ENCODE measurements around the gene PRDM8. TPM values are rescaled to one million over a fixed set of nuclear protein-coding genes. Genes with fewer than 3 reads are reported as not detected.

Gene PRDM8
- total RNA-seq, 1 experiment from 2014 or later, result not detected

DNA sequence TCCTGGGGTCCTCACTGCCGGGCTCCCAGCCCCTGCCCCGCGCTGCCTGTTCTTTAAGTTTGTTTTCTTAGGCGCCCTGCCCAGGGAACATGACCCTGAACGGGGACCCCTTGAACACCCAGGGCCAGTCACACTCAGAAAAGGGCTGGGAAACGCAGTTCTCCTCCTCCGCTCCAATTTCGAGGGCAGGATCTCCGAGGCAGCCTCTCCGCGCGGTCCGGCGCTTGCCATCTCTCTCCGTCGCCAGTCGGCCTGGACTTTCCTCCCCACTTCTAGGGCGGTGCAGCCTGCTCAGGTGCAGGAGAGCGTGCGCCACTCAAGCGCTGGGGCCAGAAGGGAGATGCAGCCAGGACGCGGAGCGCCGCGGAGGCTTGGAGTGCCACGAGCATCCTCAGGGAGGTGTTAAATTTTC, 9.9 kb downstream of the PRDM8 start:
- Mint-ChIP-seq H3K27ac (no peak overlapping the region), H3K4me1 (peaks cover 18% of the 10 kb centered on the region), H3K9me3 (no peaks in the 10 kb centered on the region), H3K4me3 (peak overlapping the region; percentile 58), H3K36me3 (no peaks in the 10 kb centered on the region; the same call in 1 of the 2 replicates), H3K27me3 (ENCODE audit: low read depth) (peaks cover 95% of the 10 kb centered on the region)
- POLR2A ChIA-PET, result no interaction called here
- CTCF ChIA-PET, result interaction anchor here (0.7 to 0.8 kb wide), 2 partner anchors 24 to 27 kb away, joined by 3 to 4 read pairs; no protein-coding TSS in a partner anchor
- ATAC-seq, result peak; percentile 64
- peak; percentile 65 for DNase-seq (ENCODE audit: low spot score)
- no peak for TF ChIP-seq IRF2 (CRISPR knock-in tag; IDR thresholded peaks at IDR 0.05; ENCODE audit: borderline replicate concordance, low read depth)
- TF ChIP-seq EMX1 (CRISPR knock-in tag; IDR thresholded peaks at IDR 0.05), result no peak
- TF ChIP-seq SMAD4 (CRISPR knock-in tag; IDR thresholded peaks at IDR 0.05), result no peak
- TF ChIP-seq ZNF416 (CRISPR knock-in tag; IDR thresholded peaks at IDR 0.05), result no peak
- TF ChIP-seq CREB1 (CRISPR knock-in tag; IDR thresholded peaks at IDR 0.05), result no peak
- TF ChIP-seq, protein P1, sequence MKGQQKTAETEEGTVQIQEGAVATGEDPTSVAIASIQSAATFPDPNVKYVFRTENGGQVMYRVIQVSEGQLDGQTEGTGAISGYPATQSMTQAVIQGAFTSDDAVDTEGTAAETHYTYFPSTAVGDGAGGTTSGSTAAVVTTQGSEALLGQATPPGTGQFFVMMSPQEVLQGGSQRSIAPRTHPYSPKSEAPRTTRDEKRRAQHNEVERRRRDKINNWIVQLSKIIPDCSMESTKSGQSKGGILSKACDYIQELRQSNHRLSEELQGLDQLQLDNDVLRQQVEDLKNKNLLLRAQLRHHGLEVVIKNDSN (CRISPR knock-in tag; IDR thresholded peaks at IDR 0.05), result no peak
- TF ChIP-seq CDX4 (CRISPR knock-in tag; IDR thresholded peaks at IDR 0.05; ENCODE audit: borderline replicate concordance), result no peak
- no peak for TF ChIP-seq SOX15 (CRISPR knock-in tag; IDR thresholded peaks at IDR 0.05)
- TF ChIP-seq, protein P2, sequence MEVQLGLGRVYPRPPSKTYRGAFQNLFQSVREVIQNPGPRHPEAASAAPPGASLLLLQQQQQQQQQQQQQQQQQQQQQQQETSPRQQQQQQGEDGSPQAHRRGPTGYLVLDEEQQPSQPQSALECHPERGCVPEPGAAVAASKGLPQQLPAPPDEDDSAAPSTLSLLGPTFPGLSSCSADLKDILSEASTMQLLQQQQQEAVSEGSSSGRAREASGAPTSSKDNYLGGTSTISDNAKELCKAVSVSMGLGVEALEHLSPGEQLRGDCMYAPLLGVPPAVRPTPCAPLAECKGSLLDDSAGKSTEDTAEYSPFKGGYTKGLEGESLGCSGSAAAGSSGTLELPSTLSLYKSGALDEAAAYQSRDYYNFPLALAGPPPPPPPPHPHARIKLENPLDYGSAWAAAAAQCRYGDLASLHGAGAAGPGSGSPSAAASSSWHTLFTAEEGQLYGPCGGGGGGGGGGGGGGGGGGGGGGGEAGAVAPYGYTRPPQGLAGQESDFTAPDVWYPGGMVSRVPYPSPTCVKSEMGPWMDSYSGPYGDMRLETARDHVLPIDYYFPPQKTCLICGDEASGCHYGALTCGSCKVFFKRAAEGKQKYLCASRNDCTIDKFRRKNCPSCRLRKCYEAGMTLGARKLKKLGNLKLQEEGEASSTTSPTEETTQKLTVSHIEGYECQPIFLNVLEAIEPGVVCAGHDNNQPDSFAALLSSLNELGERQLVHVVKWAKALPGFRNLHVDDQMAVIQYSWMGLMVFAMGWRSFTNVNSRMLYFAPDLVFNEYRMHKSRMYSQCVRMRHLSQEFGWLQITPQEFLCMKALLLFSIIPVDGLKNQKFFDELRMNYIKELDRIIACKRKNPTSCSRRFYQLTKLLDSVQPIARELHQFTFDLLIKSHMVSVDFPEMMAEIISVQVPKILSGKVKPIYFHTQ (CRISPR knock-in tag; IDR thresholded peaks at IDR 0.05), result no peak
- TF ChIP-seq, protein P3, sequence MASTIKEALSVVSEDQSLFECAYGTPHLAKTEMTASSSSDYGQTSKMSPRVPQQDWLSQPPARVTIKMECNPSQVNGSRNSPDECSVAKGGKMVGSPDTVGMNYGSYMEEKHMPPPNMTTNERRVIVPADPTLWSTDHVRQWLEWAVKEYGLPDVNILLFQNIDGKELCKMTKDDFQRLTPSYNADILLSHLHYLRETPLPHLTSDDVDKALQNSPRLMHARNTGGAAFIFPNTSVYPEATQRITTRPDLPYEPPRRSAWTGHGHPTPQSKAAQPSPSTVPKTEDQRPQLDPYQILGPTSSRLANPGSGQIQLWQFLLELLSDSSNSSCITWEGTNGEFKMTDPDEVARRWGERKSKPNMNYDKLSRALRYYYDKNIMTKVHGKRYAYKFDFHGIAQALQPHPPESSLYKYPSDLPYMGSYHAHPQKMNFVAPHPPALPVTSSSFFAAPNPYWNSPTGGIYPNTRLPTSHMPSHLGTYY (CRISPR knock-in tag; IDR thresholded peaks at IDR 0.05), result no peak
- TF ChIP-seq TCF7 (CRISPR knock-in tag; IDR thresholded peaks at IDR 0.05; ENCODE audit: low read depth), result no peak

- TF ChIP-seq ZNF416 (CRISPR knock-in tag; IDR thresholded peaks at IDR 0.05) (no peak), PRRX2 (CRISPR knock-in tag; IDR thresholded peaks at IDR 0.05) (no peak), GTF2I (CRISPR knock-in tag; conservative IDR thresholded peaks at IDR 0.05) (no peak), ZNF121 (CRISPR knock-in tag; IDR thresholded peaks at IDR 0.05) (no peak), ZNF512 (CRISPR knock-in tag; IDR thresholded peaks at IDR 0.05; ENCODE audit: borderline replicate concordance) (no peak), NR1H2 (CRISPR knock-in tag; IDR thresholded peaks at IDR 0.05) (no peak), FOXK1 (CRISPR knock-in tag; IDR thresholded peaks at IDR 0.05) (no peak), CDX4 (CRISPR knock-in tag; IDR thresholded peaks at IDR 0.05; ENCODE audit: borderline replicate concordance) (no peak), ELF4 (CRISPR knock-in tag; IDR thresholded peaks at IDR 0.05; ENCODE audit: low read depth) (no peak)
- TF ChIP-seq, protein P1 (CRISPR knock-in tag; IDR thresholded peaks at IDR 0.05), result no peak
- TF ChIP-seq, protein P4, sequence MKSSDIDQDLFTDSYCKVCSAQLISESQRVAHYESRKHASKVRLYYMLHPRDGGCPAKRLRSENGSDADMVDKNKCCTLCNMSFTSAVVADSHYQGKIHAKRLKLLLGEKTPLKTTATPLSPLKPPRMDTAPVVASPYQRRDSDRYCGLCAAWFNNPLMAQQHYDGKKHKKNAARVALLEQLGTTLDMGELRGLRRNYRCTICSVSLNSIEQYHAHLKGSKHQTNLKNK (CRISPR knock-in tag; IDR thresholded peaks at IDR 0.05), result no peak
- TF ChIP-seq, protein P3 (CRISPR knock-in tag; IDR thresholded peaks at IDR 0.05), result no peak
- TF ChIP-seq, protein P5, sequence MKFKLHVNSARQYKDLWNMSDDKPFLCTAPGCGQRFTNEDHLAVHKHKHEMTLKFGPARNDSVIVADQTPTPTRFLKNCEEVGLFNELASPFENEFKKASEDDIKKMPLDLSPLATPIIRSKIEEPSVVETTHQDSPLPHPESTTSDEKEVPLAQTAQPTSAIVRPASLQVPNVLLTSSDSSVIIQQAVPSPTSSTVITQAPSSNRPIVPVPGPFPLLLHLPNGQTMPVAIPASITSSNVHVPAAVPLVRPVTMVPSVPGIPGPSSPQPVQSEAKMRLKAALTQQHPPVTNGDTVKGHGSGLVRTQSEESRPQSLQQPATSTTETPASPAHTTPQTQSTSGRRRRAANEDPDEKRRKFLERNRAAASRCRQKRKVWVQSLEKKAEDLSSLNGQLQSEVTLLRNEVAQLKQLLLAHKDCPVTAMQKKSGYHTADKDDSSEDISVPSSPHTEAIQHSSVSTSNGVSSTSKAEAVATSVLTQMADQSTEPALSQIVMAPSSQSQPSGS (CRISPR knock-in tag; IDR thresholded peaks at IDR 0.05; ENCODE audit: borderline replicate concordance, low read depth), result no peak
- DNase-seq (ENCODE audit: low spot score), result no peak
- Mint-ChIP-seq H3K4me1 (peaks cover 18% of the 10 kb centered on the region), H3K4me3 (peak overlapping the region; percentile 58), H3K36me3 (no peaks in the 10 kb centered on the region; the same call in 1 of the 2 replicates), H3K9me3 (no peaks in the 10 kb centered on the region), H3K27ac (no peak overlapping the region), H3K27me3 (ENCODE audit: low read depth) (peaks cover 97% of the 10 kb centered on the region)
- CTCF ChIA-PET, result interaction anchor here (0.8 kb wide), 1 partner anchor 24 kb away, joined by 4 read pairs; no protein-coding TSS in a partner anchor
- no peak for ATAC-seq
- POLR2A ChIA-PET, result no interaction called here
These were observed 10.4 kb downstream of the PRDM8 start for GRCh38 chr4:80207664-80208063.
